Stimulated activated CD4-positive, alpha-beta T cell treated with anti-CD3 and anti-CD28 coated beads, Interleukin-12 subunit alpha, Interleukin-12 subunit beta, amount 100 ng/mL, for 48 hours (primary cell): Measurements from ENCODE around the gene LTBP2.
"Not testable (repeated sequence)": the region's sequence is repeated elsewhere in the genome, so short reads cannot be mapped to it uniquely, and the experiment has no call there.

Experiments used
- DNase-seq, 3 donors: peaks; one replicate each; pipeline ENCODE4 v3.0.0-alpha.2; 2020; ENCODE audit warnings: low read depth in 2 of 3, low spot score in 1 of 3

Gene LTBP2

DNA sequence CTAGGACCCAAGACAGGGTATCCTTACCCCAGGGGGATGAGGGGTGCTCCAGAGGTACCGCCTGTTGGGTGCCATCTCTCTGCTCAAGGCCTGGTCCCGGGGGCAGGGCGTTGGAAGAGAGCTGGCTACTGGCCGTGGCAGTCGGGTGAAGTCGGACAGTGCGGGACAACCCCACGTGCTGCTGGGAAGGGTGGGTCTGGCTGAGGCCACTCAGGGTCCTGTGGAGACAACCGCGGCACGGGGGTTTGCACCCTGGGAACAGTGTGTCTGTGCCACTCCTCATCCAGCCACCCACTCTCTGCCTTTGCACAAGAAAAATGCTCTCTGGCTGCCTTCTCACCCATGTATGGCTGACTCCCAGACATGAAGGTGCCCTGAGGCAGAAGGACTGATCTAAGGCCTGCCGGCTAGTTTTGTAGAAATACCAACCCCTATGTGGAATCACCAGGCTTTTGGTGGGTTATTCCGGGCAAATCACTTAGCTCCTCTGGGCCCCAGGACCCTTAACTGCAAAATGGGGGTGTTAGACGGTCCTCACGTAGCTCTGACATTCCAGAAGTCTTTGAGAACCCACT lies 56.5 kb downstream of the LTBP2 start:
- no peak for DNase-seq

DNA sequence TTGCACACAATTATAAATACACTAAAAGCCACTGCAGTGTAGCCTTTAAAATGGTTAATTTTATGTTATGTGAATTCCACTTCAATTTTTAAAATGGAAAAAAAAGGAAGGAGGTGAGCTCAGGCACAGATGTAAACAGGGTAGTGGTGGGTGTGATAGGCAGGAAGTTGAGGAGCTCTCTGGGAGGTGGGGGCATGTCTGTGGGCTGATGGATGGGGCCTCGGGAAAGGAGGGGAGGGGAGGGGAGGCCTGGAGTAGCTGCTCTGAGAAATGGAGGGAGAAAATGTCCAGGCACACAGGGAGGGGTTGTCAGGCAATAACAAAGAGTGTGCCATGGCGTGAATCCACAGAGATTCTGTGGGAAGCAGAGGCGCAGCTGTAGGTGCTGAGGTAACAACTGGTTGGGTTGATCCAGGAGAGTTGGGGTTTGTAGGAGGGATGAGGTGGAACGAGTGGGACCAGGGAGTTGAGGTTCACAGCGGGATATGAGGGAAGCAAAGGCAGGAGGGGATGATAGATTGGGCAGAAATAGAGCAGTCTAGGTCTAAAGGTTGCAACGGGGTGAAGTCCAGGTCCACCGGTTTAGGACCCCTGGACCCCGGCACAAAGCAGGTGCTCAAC lies 57.2 kb downstream of the LTBP2 start:
- DNase-seq: no peak

DNA sequence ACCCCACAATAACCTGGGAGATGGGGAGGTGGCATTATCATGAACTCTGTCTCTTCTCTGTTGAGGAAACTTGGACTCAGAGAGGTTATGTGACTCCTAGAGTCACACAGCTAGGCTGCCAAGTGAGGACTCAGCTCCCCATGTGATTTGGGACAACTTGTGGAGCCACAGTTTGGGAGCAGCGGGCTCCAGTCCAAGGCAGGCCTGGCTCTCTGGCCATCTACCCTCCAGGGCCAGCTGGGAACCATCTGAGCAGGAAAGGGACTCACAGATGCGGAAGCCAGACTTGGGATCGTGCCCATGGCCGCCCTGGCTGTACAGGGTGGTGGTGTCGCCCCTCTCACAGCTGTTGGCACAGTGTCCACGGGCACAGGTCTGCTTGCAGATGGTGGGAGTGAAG lies 59.4 kb downstream of the LTBP2 start:
- no peak for DNase-seq

GRCh38 chr14:74551431-74552371 lies 60.3 kb downstream of the LTBP2 start:
- no peak for DNase-seq

DNA sequence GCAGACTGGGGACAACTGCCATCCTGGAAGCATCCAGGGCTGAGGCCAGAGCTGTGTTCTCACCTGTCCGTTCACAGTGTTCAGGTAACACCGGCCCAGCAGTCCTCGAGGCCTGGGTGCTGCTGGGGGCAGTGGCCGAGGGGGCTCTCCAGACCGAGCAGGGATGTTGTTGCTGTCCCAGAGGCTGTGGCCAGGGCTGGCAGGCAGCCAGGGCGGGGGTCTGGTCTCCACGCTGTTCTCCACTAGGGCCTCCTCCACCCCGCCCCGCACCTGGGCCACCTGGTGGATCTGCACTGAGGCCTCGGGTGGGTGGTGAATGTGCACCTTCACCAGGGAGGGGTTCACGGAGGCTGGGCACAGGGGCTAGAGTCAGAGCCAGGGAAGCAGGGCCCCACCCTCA lies 61.0 kb downstream of the LTBP2 start:
- no peak for DNase-seq

- DNase-seq: no peak
These were observed 62.0 kb downstream of the LTBP2 start for GRCh38 chr14:74550071-74550470.

DNA sequence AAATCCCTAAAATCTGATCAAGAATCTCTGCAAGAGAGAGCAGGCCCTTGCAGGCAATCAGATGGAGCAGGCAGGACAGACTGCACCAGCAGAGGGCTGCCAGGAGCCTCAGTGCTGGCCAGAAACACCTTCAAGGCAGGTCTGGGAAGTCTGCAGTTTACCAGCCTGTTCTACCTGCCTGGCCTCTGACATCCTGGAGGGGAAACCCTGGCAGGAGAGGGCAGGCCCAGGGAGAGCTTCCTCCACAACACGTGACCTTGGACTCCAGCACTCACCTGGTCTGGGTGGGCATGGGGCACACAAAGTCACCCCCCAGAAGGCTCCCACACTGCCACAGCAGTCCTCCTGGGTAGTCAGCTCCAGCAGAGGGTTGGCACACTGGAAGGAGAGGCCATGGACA lies 62.4 kb downstream of the LTBP2 start:
- no peak for DNase-seq

DNA sequence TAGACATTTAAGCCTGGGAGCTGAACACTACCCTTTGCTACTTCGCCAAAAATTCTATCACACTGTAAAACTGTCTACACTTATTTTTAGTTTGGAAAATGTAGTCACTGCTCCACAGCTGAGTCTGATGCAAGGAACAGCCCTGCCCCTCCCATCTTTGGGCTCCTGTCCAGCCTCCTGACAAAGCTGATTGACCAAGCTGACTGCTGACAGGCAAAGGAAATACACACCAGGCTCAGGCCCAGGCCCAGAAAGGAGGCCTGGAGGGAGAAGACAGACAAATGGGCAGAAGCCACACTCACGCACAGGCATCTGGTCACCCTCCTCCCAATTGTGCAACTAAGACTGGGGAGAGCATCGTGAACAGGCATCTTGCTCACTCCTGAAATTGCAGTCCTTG lies 63.2 kb downstream of the LTBP2 start:
- no peak for DNase-seq

- DNase-seq: no peak
These were observed 64.6 kb downstream of the LTBP2 start for GRCh38 chr14:74547331-74547927.

DNA sequence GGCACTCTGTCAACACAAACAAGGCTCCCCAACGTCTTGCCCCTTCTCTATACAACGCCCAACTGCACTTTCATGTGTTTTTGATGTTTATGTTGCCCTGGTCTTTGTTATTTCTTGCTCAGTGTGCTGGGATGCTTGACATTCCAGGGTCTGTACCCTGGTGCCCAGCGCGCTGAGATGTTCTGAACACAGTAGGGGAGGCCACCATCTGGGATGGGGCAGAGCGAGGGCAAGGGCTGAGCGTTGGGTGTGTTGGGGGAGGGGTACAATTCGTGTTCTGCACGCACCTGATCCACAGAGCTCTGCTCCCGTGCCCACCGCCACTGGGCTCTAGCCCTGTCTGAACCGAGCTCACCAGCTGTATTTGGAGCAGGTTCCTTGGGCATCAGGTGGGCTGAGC lies 65.6 kb downstream of the LTBP2 start:
- no peak for DNase-seq

- DNase-seq: no peak
These were observed 66.7 kb downstream of the LTBP2 start for GRCh38 chr14:74545386-74545785.

GRCh38 chr14:74543771-74544438 lies 68.1 kb downstream of the LTBP2 start:
- DNase-seq: no peak

DNA sequence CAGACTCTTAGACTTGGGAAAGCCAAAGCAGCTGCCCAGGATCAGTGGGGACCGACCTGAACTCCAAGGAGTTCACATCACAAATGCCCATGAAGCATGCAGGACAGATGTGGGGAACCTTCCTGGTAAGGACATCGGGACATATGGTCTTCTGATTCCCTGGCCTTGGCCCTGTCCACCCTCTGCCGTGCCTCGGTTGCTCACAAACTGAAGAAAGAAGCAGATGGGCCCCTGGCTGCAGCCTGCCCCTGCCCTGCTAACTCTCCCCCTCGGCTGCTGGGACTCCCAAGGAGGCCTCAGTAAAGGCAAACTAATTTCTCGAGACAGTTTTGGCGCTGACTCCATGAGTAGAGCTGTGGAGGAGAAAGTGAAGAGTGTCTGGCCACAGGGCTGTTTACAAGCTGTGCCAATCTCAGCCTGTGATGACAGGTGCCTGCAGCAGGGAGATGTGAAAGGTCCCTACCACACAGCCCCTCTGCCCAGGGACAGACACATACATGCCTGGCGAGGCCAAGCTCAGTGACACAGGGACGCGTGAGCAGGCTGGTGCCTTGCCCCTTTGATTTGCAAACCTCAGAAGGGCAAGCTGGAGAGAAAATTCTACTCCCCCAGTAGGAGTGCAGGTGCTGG lies 69.9 kb downstream of the LTBP2 start:
- DNase-seq: no peak

- DNase-seq: no peak
These were observed 70.8 kb downstream of the LTBP2 start for GRCh38 chr14:74541225-74541624.

DNA sequence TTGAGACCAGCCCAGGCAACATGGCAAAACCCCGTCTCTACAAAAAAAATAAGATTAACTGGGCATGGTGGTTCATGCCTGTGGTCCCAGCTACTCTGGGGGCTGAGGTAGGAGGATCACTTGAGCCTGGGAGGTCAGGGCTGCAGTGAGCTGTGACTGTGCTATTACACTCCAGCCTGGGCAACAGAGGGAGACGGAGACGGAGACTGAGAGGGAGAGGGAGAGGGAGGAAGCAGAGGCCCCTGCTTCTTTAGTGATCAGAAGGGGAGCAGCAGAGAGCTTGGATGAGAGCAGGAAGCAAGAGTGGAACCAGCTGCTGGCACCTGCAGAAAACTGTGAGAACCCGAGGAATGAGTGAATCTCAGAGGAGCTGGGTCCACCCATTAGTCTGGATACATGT lies 72.5 kb downstream of the LTBP2 start:
- DNase-seq: no peak

DNA sequence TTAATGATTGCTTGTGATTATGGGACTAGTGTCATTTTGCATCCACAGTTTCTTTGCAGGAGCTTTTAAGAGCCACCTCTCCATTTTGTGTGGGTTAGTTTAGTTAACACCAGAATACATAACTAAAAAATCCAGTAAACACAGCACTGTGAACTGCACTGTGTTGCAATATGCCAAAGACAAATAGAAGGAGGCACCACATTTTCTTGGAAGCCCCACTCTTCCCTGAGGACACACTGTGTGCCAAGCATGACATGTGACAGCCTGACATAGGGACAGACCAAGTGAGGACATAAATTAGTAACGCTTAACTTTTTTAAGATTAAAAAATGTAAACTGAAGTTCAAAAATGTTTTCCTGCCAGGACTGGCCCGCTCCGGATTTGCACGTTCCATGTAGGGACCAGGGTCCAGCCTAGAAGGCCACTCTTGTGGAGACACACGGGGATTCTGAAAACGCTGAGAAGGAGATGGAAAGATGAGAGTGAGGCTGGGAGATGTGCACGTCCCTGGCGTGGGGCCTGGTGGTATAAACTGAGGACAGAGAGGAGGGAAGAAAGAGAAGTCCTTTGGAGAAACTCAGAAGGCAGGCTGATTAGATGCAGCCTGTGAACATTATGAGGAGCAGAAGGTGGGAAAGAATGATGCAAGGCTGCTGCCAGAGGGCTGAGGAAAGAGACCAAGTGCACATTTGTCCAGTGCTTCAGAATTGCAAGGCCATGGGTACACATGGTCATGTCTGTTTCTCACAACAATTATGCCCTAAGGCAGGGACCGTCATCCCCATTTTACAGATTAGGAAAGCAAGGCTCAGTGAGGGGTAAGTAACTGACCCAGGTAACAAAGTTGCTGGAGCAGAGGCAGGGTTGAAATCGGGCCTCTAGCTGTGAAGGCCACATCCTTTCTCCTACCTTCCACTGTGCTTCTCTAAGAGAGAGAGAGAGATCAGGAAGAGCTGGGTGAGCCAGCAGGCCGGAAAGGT lies 73.3 kb downstream of the LTBP2 start:
- DNase-seq: no peak

DNA sequence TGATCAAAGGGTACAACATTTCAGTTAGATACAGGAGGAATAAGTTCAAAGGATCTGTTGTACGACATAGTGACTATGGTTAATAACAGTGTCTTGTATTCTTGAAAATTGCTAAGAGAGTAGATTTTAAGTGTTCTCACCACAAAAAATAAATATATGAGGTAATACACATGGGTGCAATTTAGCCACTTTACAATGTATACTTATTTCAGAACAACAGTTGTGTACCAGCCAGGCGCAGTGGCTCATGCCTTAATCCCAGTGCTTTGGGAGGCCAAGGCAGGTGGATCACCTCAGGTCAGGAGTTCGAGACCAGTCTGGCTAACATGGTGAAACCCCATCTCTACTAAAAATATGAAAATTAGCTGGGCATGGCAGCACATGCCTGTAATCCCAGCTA lies 75.7 kb downstream of the LTBP2 start:
- DNase-seq: not testable (repeated sequence)

DNA sequence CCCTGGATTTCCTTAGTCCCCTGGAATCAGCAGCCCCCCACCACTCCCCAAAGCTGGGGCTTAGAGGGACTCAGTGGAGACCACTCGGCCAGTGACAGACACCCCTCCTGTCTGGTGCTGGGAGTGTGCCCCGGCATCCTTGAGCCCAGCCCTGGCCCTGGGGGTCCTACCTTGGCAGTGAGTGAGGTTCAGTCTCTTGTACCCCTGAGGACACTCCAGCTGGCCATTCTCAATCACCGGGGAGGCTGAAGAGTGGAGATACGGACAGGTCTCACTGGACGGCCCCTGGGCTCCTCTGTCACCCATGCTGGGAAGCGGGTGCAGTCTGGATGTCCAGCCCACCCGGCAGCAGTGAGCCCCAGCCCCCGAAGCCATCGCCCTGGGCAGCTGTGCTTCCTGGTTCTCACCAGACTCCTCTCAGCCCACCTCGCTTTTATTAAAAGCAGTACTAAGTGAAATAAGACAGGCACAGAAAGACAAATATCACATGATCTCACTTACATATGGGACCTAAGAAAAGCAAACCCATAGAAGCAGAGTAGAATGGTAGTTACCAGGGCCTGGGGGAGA lies 76.2 kb downstream of the LTBP2 start:
- no peak for DNase-seq

GRCh38 chr14:74533576-74533975 lies 78.5 kb downstream of the LTBP2 start:
- DNase-seq: no peak
